SK-N-MC (cell line): ENCODE measurements around the gene LDLRAD3.

ENCODE experiments used
- EZH2 ChIP-seq: fragments of 200-600 bp; sonication (generic); IDR thresholded peaks from one replicate; pipeline ENCODE4 v1.6.1; 2017; ENCODE audit warnings: antibody characterized with exemption
- POLR2AphosphoS5 ChIP-seq: IDR thresholded peaks from 2 replicates; pipeline ENCODE4 v1.6.1; 2012; ENCODE audit warnings: mild to moderate bottlenecking, low read depth, low read length, borderline replicate concordance

GRCh38 chr11:36239636-36240035, 295.8 kb downstream of the LDLRAD3 start:
- TF ChIP-seq POLR2AphosphoS5, result no peak
- no peak for TF ChIP-seq EZH2
